ENCODE measurements around the gene MAPK8IP3.

MAPK8IP3 gene

GRCh38 chr16:1764971-1765370 is 59.0 kb downstream of the MAPK8IP3 start:
- no peak for DNase-seq

- no peak for DNase-seq
Observed at GRCh38 chr16:1765826-1766225, 59.8 kb downstream of the MAPK8IP3 start.

- no peak for DNase-seq
Observed at GRCh38 chr16:1766231-1766630, 60.2 kb downstream of the MAPK8IP3 start.

GRCh38 chr16:1766701-1767100 is 60.7 kb downstream of the MAPK8IP3 start:
- DNase-seq: no peak

GRCh38 chr16:1767116-1767994 is 61.4 kb downstream of the MAPK8IP3 start:
- DNase-seq: no peak

GRCh38 chr16:1768061-1768766 is 62.2 kb downstream of the MAPK8IP3 start:
- DNase-seq: no peak

- no peak for DNase-seq
Observed at GRCh38 chr16:1768767-1769401, 62.9 kb downstream of the MAPK8IP3 start.

- no peak for DNase-seq
Observed at GRCh38 chr16:1769402-1770300, 63.7 kb downstream of the MAPK8IP3 start.

- DNase-seq: peak; percentile 63
Observed at GRCh38 chr16:1770328-1771187, 64.6 kb downstream of the MAPK8IP3 start.

GRCh38 chr16:1771188-1771863 is 65.3 kb downstream of the MAPK8IP3 start, which contains the start of gene NME3:
Gene NME3, minus strand, starts transcription at chr16:1771543. Its CDS starts 9 bp downstream, at chr16:1771534.
- DNase-seq: peak; percentile 89

GRCh38 chr16:1771864-1772361 is 65.9 kb downstream of the MAPK8IP3 start:
- DNase-seq: no peak

GRCh38 chr16:1772362-1772907 is 66.4 kb downstream of the MAPK8IP3 start, which contains the start of gene EME2:
Gene EME2, plus strand, starts transcription at chr16:1772810. Its CDS starts 418 bp downstream, at chr16:1773228.
- peak; percentile 69 for DNase-seq

GRCh38 chr16:1772908-1773702 is 67.1 kb downstream of the MAPK8IP3 start, which contains the start of gene MRPS34:
Gene MRPS34, minus strand, starts transcription at chr16:1773134. Its CDS starts 15 bp downstream, at chr16:1773119.
- peak; percentile 86 for DNase-seq

GRCh38 chr16:1773703-1774447 is 67.9 kb downstream of the MAPK8IP3 start:
- peak; percentile 49 for DNase-seq

- no peak for DNase-seq
Observed at GRCh38 chr16:1774448-1774780, 68.4 kb downstream of the MAPK8IP3 start.

- no peak for DNase-seq
Observed at GRCh38 chr16:1775006-1775845, 69.2 kb downstream of the MAPK8IP3 start.

GRCh38 chr16:1775846-1776671 is 70.1 kb downstream of the MAPK8IP3 start:
- DNase-seq: no peak

Measured in stimulated activated CD8-positive, alpha-beta memory T cell treated with anti-CD3 and anti-CD28 coated beads, Interleukin-4, amount 100 ng/mL, for 48 hours (primary cell).